NOMO-1 (cell line): ENCODE measurements around the gene ZNF277.

ENCODE experiments used
- DNase-seq, 2 experiments: peaks; one replicate each; lab custom pipeline; 2025; ENCODE audit not compliant: unreplicated experiment in 2 of 2; lab: John Stamatoyannopoulos, UW

Gene ZNF277

GRCh38 chr7:112206991-112207592, 597 bp downstream of the ZNF277 start:
- no peak for DNase-seq

GRCh38 chr7:112207765-112208164, 1.3 kb downstream of the ZNF277 start:
- DNase-seq, result no peak

- DNase-seq, result no peak
These were observed 4.9 kb downstream of the ZNF277 start for GRCh38 chr7:112211348-112211907.

- DNase-seq, result no peak
These were observed 6.1 kb downstream of the ZNF277 start for GRCh38 chr7:112212571-112212970.

GRCh38 chr7:112213735-112214134, 7.2 kb downstream of the ZNF277 start:
- no peak for DNase-seq

- no peak for DNase-seq
These were observed 7.8 kb downstream of the ZNF277 start for GRCh38 chr7:112214268-112214667.

- no peak for DNase-seq
These were observed 8.4 kb downstream of the ZNF277 start for GRCh38 chr7:112214883-112215282.

GRCh38 chr7:112215787-112216186, 9.3 kb downstream of the ZNF277 start:
- no peak for DNase-seq

- DNase-seq, result no peak
These were observed 14.5 kb downstream of the ZNF277 start for GRCh38 chr7:112220877-112221434.

- no peak for DNase-seq
These were observed 16.8 kb downstream of the ZNF277 start for GRCh38 chr7:112223310-112223709.

- DNase-seq, result no peak
These were observed 17.7 kb downstream of the ZNF277 start for GRCh38 chr7:112224186-112224585.

GRCh38 chr7:112225006-112225405, 18.5 kb downstream of the ZNF277 start:
- DNase-seq, result no peak

GRCh38 chr7:112226701-112227276, 20.3 kb downstream of the ZNF277 start:
- DNase-seq, result no peak

GRCh38 chr7:112228632-112229031, 22.1 kb downstream of the ZNF277 start:
- DNase-seq, result no peak

- DNase-seq, result no peak
These were observed 25.9 kb downstream of the ZNF277 start for GRCh38 chr7:112232212-112232978.

GRCh38 chr7:112233048-112233697, 26.7 kb downstream of the ZNF277 start:
- no peak for DNase-seq

- DNase-seq, result no peak
These were observed 27.7 kb downstream of the ZNF277 start for GRCh38 chr7:112234147-112234546.

- DNase-seq, result no peak
These were observed 30.1 kb downstream of the ZNF277 start for GRCh38 chr7:112236597-112236996.

GRCh38 chr7:112238330-112238729, 31.8 kb downstream of the ZNF277 start:
- DNase-seq, result no peak

- no peak for DNase-seq
These were observed 32.5 kb downstream of the ZNF277 start for GRCh38 chr7:112238852-112239610.
